CD4-positive, alpha-beta T cell treated with Interleukin-4 for 1 hour (primary cell): ENCODE measurements around the gene PSD2.

Source experiments
- DNase-seq, 2 donors: peaks; one replicate each; pipeline ENCODE4 v3.0.0-alpha.2; 2020 to 2022

The PSD2 gene

DNA sequence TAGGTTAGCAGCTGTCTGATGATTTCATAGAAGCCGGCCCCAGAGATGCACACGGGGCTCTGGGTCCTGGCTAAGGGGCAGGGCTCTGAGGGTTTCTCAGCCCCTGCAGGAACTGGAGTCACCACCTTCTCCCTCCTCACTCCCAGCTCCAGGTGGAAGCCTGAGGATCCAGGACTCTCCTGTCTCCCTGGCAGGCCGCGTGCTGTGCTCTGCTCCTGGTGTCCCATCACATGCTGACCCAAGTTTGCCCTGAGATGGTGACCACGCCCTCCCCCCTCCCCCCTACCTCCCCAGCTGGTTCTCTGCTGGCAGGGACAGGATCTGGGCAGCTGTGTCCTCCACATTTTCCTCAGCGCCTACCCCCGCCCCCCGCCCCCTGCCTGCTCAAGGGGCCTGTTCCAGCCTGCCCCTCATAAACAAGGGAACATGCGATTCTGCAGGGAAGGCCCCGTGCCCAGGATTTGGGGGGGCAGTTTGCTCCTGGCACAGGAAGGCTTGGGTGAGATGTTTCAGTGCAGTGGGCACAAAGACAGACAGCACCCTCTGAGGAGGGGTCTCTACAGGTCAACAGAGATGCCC, 87.4 kb downstream of the PSD2 start:
- DNase-seq: no peak

GRCh38 chr5:139884144-139884543, 88.5 kb downstream of the PSD2 start:
- DNase-seq: no peak

DNA sequence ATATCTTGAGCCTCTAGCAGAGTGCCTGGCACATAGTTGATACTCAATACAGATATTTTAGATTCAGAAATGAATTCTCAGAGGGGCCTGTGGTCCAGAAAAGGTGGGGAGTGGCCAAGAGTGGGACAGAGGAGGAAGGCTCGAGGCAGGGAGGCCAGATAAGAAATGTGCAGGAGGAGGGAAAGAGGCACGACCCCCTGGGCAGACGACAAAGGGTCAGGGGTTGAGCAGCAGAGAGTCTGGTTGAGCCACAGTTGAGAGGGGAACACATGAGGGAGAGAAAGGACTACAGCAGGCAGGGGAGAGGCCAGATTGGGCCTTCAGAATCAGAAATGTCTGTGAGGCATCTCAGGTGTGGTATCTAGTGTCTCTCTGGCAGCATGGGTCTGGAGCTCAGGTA, 89.1 kb downstream of the PSD2 start:
- DNase-seq: no peak

DNA sequence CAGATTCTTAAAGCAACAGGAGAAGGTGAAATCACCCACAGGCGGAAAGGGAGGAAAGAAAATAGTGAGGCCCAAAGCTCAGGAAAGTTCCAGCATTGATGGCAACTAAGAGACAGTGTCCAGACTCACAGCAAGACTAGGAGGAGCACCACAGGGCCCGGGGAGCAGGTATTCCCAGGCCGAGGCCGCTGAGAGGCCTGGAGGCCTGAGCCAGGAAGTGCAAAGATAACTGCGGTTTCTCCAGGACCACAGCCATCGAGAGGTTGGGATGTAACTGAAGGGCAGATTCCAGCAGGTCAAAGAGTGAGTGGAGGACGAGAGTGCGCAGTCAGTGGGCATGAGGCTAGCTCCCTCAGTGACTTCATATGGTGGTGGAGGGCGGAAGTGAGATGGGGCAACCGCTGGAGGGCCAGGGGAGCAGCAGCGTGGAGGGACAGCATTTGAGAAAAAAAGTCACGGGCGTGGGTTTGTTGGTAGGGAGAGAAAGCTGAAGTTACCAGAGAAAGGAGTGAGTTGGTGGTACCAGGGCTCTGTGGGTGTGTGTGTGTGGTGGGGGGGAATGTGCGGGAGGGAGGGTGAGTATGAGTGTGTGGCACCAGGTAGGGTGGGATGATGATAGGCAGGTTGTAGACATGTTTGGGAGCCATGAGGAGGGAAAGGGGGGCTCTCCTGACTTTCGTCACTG, 89.7 kb downstream of the PSD2 start:
- DNase-seq: no peak

- no peak for DNase-seq
These were observed 90.2 kb downstream of the PSD2 start for GRCh38 chr5:139885857-139886208.

DNA sequence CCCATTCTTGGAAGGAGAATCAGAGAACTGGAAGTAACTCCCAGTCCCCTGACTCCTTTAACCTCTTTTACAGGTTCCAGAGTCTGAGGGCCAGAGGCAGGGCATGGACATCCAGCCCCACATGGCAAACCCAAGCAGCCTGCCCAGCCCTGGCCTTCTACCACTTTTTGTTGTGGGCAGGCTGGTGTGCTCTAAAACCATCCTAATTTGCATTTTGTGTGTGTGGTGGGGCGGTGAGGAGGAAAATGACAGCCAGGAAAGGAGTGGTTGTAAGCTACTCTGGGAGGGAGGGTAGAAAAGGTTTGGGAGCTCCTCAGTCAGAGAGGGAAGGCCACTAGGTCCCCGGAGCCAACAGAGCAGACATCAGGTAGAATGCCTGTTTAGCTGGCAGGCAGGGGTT, 90.6 kb downstream of the PSD2 start:
- no peak for DNase-seq

GRCh38 chr5:139888370-139888769, 92.8 kb downstream of the PSD2 start:
- DNase-seq: no peak

DNA sequence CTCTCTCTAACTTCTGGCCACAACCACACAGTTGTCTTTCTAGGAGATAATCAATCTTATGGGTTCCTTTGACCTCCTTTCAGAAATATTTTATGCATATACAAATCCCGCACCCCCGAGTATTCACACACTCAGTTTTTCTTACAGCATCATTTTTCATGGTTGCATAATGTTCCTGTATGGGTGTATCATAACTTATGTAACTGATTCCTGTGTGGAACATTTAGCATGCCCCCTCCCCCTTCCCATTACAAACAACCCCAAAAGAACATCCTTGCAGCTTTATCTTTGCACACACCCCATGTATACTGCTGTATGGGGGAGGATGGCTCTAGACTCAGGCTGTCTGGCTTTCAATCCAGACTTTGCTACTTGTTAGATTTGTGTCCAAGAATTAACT, 93.8 kb downstream of the PSD2 start:
- DNase-seq: no peak

DNA sequence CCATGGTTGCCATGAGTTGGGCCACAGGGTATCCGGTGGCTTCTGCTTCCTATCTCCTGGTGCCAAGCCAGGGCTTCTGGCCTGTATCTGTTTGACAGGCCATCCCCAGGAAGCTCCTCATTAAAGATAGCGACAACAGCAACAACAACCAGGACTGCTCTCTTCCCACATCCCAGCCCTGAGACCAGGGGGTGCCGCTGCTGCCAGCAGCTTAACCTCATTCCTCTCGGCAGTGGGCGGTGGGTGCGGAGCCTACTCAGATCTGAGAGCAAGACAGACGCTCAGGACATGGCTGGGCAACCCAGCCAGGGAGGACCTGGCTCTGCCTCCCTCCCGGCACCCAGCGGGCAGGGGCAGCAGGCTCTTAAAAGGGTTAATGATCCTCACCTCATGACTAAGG, 98.3 kb downstream of the PSD2 start:
- no peak for DNase-seq
